Natural killer cell (primary cell): ENCODE results near the gene PEAK3. TPM values are rescaled to one million over a fixed set of nuclear protein-coding genes. Genes with fewer than 3 reads are reported as not detected.
A peak's percentile ranks its signal among the peaks of the same experiment; 100 is the strongest.

ENCODE experiments used
- ATAC-seq, 3 donors: fragments of 150-1000 bp in 2 of 3; fragments of 200-7000 bp in 1 of 3; cut with Tn5 transposase; 1 replicate in 1 of 3; 2 replicates in 2 of 3; pipeline ENCODE4 v1.10.0; 2021; ENCODE audit warnings: mild to moderate bottlenecking in 2 of 3, moderate library complexity in 2 of 3
- DNase-seq, 2 donors: peaks; one replicate each; pipeline versions ENCODE4 v3.0.0 to v3.0.0-alpha.2; 2013 to 2021; ENCODE audit warnings: mixed read lengths in 1 of 2
- H3K27ac ChIP-seq: one replicate; pipeline ENCODE4 v1.5.1; 2013; ENCODE audit warnings: mild to moderate bottlenecking, low read length
- H3K27me3 ChIP-seq: one replicate; pipeline ENCODE4 v1.6.1; 2013; ENCODE audit warnings: low read length; ENCODE audit not compliant: control insufficient read depth, insufficient read depth
- H3K36me3 ChIP-seq: one replicate; pipeline ENCODE4 v1.6.1; 2013; ENCODE audit warnings: low read length; ENCODE audit not compliant: control insufficient read depth, insufficient read depth
- H3K4me1 ChIP-seq: one replicate; pipeline ENCODE4 v1.6.1; 2013; ENCODE audit warnings: low read length; ENCODE audit not compliant: control insufficient read depth, insufficient read depth
- H3K4me3 ChIP-seq: one replicate; pipeline ENCODE4 v1.5.1; 2013; ENCODE audit warnings: low read length
- H3K9me3 ChIP-seq: one replicate; pipeline ENCODE4 v1.6.1; 2013; ENCODE audit warnings: low read length; ENCODE audit not compliant: control insufficient read depth, insufficient read depth
- H3K27ac Mint-ChIP-seq, 2 donors: one replicate each; pipeline ENCODE4 v1.8.0; 2022; ENCODE audit warnings: mild to moderate bottlenecking in 2 of 2, mixed read lengths in 2 of 2, moderate library complexity in 1 of 2
- H3K27me3 Mint-ChIP-seq, 2 donors: one replicate each; pipeline ENCODE4 v1.8.0; 2022; ENCODE audit warnings: low read depth in 2 of 2, mixed read lengths in 2 of 2
- H3K36me3 Mint-ChIP-seq: one replicate; pipeline ENCODE4 v1.8.0; 2022; ENCODE audit warnings: mixed read lengths
- H3K4me1 Mint-ChIP-seq, 2 donors: one replicate each; pipeline ENCODE4 v1.8.0; 2022; ENCODE audit warnings: mixed read lengths in 2 of 2
- H3K4me3 Mint-ChIP-seq: one replicate; pipeline ENCODE4 v1.8.0; 2022; ENCODE audit warnings: mild to moderate bottlenecking, moderate library complexity, mixed read lengths
- H3K9me3 Mint-ChIP-seq, 2 donors: one replicate each; pipeline ENCODE4 v1.8.0; 2022; ENCODE audit warnings: mixed read lengths in 2 of 2
- CTCF ChIP-seq: fragments of 200-600 bp; IDR thresholded peaks from one replicate; pipeline ENCODE4 v1.8.0; 2022; ENCODE audit warnings: antibody characterized with exemption
- WGBS: methylation state at CpG from one replicate; pipeline ENCODE4 v1.1.7; 2013; ENCODE audit warnings: missing lambda C conversion rate; ENCODE audit not compliant: insufficient coverage; 5-methylcytosine and 5-hydroxymethylcytosine counted together
- intact Hi-C: fragments of 100-400 bp; cut with micrococcal nuclease; formaldehyde crosslinking; loops from one replicate; pipeline ENCODE4 v1.14.2; 2022
- total RNA-seq, 4 donors: library from RNA; stranded (reverse); fragments of 120-200 nt in 1 of 4; gene quantifications; one replicate each; pipeline versions ENCODE4 v1.2.3 to v1.2.4, GENCODE V29; 2013 to 2022

PEAK3 gene
- total RNA-seq, 3 donors from 2014 or later (not counting 1 experiment from before 2014, with no cell fraction given), result 5.7 to 9.5 (median 8.4) TPM

DNA sequence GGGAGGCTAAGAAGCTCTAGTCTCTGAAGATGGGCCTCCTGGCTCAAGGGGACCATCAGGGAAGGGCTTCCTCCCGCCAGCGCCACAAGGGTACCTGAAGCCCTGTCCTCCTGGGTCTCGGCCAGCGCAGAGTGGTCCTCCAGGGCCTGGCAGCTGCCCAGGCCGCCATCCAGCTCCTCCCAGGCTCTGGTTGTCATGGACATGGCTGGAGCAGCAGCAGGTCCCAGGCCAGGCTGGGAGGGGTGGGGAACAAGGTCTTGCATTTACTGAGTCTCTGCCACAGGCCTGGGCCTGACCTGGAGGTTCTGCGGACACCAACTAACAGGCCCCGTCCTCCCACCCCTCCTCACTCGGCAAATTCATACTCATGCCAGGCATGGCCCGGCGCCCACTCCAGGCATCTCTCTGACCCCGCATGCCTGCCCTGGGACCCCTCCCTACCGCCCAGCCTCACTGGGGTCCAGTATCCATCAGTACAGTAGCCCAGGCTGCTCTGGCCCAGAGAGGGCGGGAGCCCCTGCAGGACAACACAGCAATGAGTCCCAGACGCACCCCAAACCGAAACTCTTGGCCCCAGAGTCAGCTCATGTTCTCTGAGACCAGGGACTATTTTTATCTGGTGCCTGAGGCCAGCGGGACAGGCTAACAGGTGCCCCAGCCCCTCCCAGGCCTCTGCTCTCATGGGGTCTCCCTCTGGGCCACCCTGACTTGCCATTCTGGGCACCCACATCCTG, 26.7 kb downstream of the PEAK3 start:
- no peak for DNase-seq
- no peak overlapping the region for H3K4me3 ChIP-seq
- H3K36me3 Mint-ChIP-seq, result no peaks in the 10 kb centered on the region
- H3K9me3 Mint-ChIP-seq, result no peaks in the 10 kb centered on the region
- ATAC-seq, result no peak
- peaks cover 0 to 18% of the 10 kb centered on the region in 2 donors for H3K27me3 Mint-ChIP-seq
- intact Hi-C loops, result no loop called here
- no peak overlapping the region for H3K27ac Mint-ChIP-seq
- H3K9me3 ChIP-seq, result no peaks in the 10 kb centered on the region
- peaks cover 57% of the 10 kb centered on the region for H3K4me1 ChIP-seq
- H3K4me3 Mint-ChIP-seq, result no peak overlapping the region
- WGBS, result 91% methylated on average over 16 of the region's 16 CpGs
- peaks cover 27% of the 10 kb centered on the region for H3K27me3 ChIP-seq
- H3K4me1 Mint-ChIP-seq, result peaks cover 3 to 20% of the 10 kb centered on the region in 2 donors
- no peaks in the 10 kb centered on the region for H3K36me3 ChIP-seq
- no peak overlapping the region for H3K27ac ChIP-seq
- TF ChIP-seq CTCF, result no peak

GRCh38 chr19:2254064-2254872, 27.7 kb downstream of the PEAK3 start:
- Mint-ChIP-seq H3K27me3 (peaks cover 0 to 18% of the 10 kb centered on the region in 2 donors), H3K9me3 (no peaks in the 10 kb centered on the region), H3K4me1 (peaks cover 0 to 17% of the 10 kb centered on the region in 2 donors), H3K4me3 (peak overlapping the region; percentile 50), H3K36me3 (no peaks in the 10 kb centered on the region), H3K27ac (no peak overlapping the region)
- WGBS, result 84% methylated on average over 19 of the region's 20 CpGs
- intact Hi-C loops, result no loop called here
- Histone ChIP-seq H3K4me1 (peaks cover 54% of the 10 kb centered on the region), H3K36me3 (no peaks in the 10 kb centered on the region), H3K9me3 (no peaks in the 10 kb centered on the region), H3K27ac (no peak overlapping the region), H3K4me3 (no peak overlapping the region), H3K27me3 (peaks cover 31% of the 10 kb centered on the region)
- DNase-seq (no peak), ATAC-seq (no peak)
- no peak for TF ChIP-seq CTCF

DNA sequence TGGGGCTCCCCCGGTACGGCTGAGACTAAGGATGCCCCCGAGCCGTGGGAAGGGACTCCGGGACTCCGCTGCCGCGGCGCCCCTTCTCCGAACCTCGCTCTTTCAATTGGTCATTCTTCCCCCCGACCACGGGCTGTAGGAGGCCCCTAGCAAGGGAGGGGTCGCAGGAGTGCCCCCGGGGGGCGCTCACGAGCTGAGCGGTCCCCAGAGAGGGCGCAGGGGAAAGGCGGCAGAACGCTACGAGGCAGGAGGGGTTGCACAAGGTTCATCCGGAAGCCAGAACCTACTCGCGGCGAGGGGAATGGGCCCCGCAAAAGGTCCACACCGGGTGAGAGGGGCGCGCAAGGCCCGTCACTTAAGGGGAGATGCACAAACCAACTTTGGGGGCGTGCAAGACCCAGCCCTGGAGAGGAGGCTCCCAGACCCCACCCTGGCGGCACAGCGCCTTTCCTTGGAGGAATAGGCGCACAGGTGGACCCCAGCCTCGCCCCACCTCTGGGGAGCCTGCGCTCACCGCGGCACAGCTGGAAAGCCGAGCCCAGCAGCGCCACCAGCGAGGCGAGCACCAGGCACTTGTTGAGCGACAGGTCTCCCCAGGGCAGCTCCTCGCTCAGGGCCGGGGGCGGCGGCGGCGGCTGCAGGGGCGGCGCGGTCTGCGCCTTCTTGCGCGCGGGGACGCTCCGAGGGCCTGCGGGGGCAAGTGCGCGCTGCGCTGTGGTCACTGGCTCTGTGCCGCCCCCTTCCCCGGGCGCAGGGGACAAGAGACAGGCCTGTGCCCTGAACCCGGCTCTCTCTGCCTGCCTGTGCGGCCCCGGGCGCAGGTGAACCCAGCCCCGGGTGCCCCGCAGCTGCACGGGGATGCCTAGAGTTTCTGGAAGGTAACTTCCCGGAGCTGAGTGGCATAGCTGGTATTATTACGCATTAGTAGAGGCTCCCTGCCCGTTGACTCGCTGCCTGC, 28.6 kb downstream of the PEAK3 start:
- peaks cover 0 to 17% of the 10 kb centered on the region in 2 donors for H3K4me1 Mint-ChIP-seq
- no peaks in the 10 kb centered on the region for H3K9me3 ChIP-seq

More for the DNA sequence above, 28.6 kb downstream of the PEAK3 start:
- intact Hi-C loops, result no loop called here
- Mint-ChIP-seq H3K27me3 (peaks cover 0 to 18% of the 10 kb centered on the region in 2 donors), H3K9me3 (no peaks in the 10 kb centered on the region), H3K36me3 (no peaks in the 10 kb centered on the region), H3K4me3 (peak overlapping the region; percentile 75), H3K27ac (no peak overlapping the region)
- H3K4me3 ChIP-seq, result peak overlapping the region; percentile 26
- H3K36me3 ChIP-seq, result peaks cover 1% of the 10 kb centered on the region
- 9% methylated on average over 77 of the region's 77 CpGs for WGBS
- peak in 1 of 2 donors; percentile 75 for DNase-seq
- peak; percentile 33 for TF ChIP-seq CTCF
- ATAC-seq, result peak; percentile 44 to 66 (median 66)
- H3K4me1 ChIP-seq, result peaks cover 49% of the 10 kb centered on the region
- H3K27ac ChIP-seq, result no peak overlapping the region
- peaks cover 31% of the 10 kb centered on the region for H3K27me3 ChIP-seq
